ENCODE data around the gene SERGEF. TPM values are rescaled to one million over a fixed set of nuclear protein-coding genes. Genes with fewer than 3 reads are reported as not detected.

Gene SERGEF
- total and polyA plus RNA-seq, 10 donors = 29.0 to 55.5 (median 38.8) TPM

DNA sequence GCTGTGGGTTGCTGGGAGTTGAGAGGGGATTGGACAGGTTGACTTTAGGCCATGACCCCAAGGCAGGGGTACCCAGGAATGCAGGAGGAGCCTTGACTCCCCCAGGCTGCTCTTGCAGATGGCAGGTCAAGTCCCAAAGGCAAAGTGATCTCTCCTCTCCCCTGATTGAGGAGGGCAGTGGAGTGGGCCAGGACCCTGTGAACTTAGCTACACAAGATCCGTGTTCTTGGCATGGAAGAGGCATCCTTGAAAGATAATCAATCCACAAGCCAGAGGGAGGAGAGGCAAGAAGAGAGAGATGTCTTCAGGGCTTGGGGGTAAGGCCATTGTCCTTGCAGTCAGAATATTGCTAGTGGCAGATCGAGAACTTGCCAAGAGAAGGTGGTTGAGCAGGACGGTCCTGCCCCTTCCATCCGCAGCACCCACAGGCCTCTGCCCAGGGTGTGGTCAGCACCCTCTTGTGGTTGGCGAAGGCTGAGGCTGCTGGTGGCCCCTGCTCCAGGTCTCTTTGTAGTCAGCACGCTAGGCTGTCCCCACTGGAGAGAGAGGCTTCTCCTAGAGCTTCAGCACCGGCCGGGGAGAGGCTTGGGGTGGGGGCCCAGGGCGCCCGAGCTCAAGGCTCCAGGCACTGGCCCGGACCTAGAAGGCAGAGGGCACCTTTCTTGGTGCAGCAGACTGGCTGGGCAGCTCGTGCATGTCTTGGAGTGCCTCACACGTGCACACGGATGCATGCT lies 232.8 kb downstream of the SERGEF start:
- H3K9me3 ChIP-seq = no peaks in the 10 kb centered on the region
- intact Hi-C loops (cut with DNase I; ENCODE audit: low total_unique reads) = no loop called here
- peak; percentile 67 for DNase-seq
- H3K27ac ChIP-seq = no peak overlapping the region
- 88 to 95% (median 90%) methylated on average over 11 to 14 of the region's 14 CpGs for WGBS, 5 donors
- no peak overlapping the region for H3K4me3 ChIP-seq
- H3K36me3 ChIP-seq = no peaks in the 10 kb centered on the region
- H3K4me1 ChIP-seq = no peaks in the 10 kb centered on the region
- TF ChIP-seq POLR2AphosphoS5 (IDR thresholded peaks at IDR 0.05) (no peak), POLR2A (IDR thresholded peaks at IDR 0.05) (no peak)
- no peaks in the 10 kb centered on the region for H3K27me3 ChIP-seq (replicated peaks in 1 of 7)

- Histone ChIP-seq H3K36me3 (no peaks in the 10 kb centered on the region), H3K4me3 (no peak overlapping the region), H3K4me1 (no peaks in the 10 kb centered on the region), H3K27ac (no peak overlapping the region), H3K27me3 (replicated peaks in 1 of 7) (no peaks in the 10 kb centered on the region), H3K9me3 (no peaks in the 10 kb centered on the region)
- intact Hi-C loops (cut with DNase I; ENCODE audit: low total_unique reads) = no loop called here
- peak; percentile 70 for DNase-seq
- WGBS, 5 donors = 93 to 94% (median 93%) methylated on average over 40 of the region's 40 CpGs
- TF ChIP-seq, protein P1, sequence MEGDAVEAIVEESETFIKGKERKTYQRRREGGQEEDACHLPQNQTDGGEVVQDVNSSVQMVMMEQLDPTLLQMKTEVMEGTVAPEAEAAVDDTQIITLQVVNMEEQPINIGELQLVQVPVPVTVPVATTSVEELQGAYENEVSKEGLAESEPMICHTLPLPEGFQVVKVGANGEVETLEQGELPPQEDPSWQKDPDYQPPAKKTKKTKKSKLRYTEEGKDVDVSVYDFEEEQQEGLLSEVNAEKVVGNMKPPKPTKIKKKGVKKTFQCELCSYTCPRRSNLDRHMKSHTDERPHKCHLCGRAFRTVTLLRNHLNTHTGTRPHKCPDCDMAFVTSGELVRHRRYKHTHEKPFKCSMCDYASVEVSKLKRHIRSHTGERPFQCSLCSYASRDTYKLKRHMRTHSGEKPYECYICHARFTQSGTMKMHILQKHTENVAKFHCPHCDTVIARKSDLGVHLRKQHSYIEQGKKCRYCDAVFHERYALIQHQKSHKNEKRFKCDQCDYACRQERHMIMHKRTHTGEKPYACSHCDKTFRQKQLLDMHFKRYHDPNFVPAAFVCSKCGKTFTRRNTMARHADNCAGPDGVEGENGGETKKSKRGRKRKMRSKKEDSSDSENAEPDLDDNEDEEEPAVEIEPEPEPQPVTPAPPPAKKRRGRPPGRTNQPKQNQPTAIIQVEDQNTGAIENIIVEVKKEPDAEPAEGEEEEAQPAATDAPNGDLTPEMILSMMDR (IDR thresholded peaks at IDR 0.05 in 8 of 11, conservative IDR thresholded peaks at IDR 0.05 in 3 of 11) = no peak
- TF ChIP-seq POLR2A (IDR thresholded peaks at IDR 0.05) (no peak), POLR2AphosphoS5 (IDR thresholded peaks at IDR 0.05) (no peak)
These were observed 233.6 kb downstream of the SERGEF start for GRCh38 chr11:17778956-17779860.

GRCh38 chr11:17778352-17778751 lies 234.5 kb downstream of the SERGEF start:
- intact Hi-C loops (cut with DNase I; ENCODE audit: low total_unique reads) = no loop called here
- H3K4me3 ChIP-seq = no peak overlapping the region

DNA sequence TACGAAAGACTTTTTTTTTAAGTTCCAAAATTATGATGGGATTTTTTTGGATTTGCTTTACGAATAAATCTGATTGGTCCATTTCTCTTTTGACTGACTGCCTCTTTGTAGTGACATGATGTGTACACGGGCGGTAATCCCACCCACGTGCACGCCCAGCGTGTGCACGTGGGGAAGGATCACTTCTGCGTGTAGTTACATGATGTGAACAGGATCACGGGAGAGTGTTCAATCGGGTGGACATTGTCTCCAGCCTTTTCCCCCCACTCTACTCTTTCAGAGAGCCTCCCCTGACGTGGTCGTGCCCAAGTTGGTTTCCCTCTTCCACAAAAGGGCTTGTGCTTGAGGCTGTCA lies 235.1 kb downstream of the SERGEF start:
- H3K27me3 ChIP-seq (replicated peaks in 1 of 7) = no peaks in the 10 kb centered on the region
- intact Hi-C loops (cut with DNase I; ENCODE audit: low total_unique reads) = no loop called here
- no peaks in the 10 kb centered on the region for H3K4me1 ChIP-seq
- DNase-seq = peak; percentile 43
- no peaks in the 10 kb centered on the region for H3K9me3 ChIP-seq
- TF ChIP-seq POLR2AphosphoS5 (IDR thresholded peaks at IDR 0.05) (no peak), POLR2A (IDR thresholded peaks at IDR 0.05) (no peak)
- TF ChIP-seq, protein P1 (IDR thresholded peaks at IDR 0.05 in 8 of 11, conservative IDR thresholded peaks at IDR 0.05 in 3 of 11) = no peak
- H3K36me3 ChIP-seq = no peaks in the 10 kb centered on the region
- no peak overlapping the region for H3K4me3 ChIP-seq
- WGBS, 5 donors = 86 to 90% (median 87%) methylated on average over 13 of the region's 13 CpGs
- no peak overlapping the region for H3K27ac ChIP-seq

More at GRCh38 chr11:17778352-17778751, 234.5 kb downstream of the SERGEF start:
- Histone ChIP-seq H3K27me3 (replicated peaks in 1 of 7) (no peaks in the 10 kb centered on the region), H3K27ac (no peak overlapping the region), H3K4me1 (no peaks in the 10 kb centered on the region), H3K36me3 (no peaks in the 10 kb centered on the region), H3K9me3 (no peaks in the 10 kb centered on the region)
- DNase-seq = peak; percentile 39
- 85 to 96% (median 92%) methylated on average over 5 of the region's 5 CpGs for WGBS, 5 donors
- TF ChIP-seq, protein P1 (IDR thresholded peaks at IDR 0.05 in 8 of 11, conservative IDR thresholded peaks at IDR 0.05 in 3 of 11) = no peak
- TF ChIP-seq POLR2A (IDR thresholded peaks at IDR 0.05) = no peak
- no peak for TF ChIP-seq POLR2AphosphoS5 (IDR thresholded peaks at IDR 0.05)

Data from spleen (tissue), 11 donors.